ENCODE results near the gene NEMP2.

NEMP2 gene

GRCh38 chr2:190534310-190535120 lies at the start of gene NEMP2:
TSS of gene NEMP2 (minus strand) at chr2:190534722. CDS start at chr2:190534655, 67 bp downstream.
- peak within 1 kb of the TSS; percentile 62 for H3K27ac ChIP-seq
- DNase-seq (ENCODE audit: low read depth, low spot score), result no peak

GRCh38 chr2:190583507-190584337 lies 49.2 kb upstream of the NEMP2 start:
- DNase-seq (ENCODE audit: low read depth, low spot score), result no peak
- peak overlapping the region; percentile 28 for H3K27ac ChIP-seq

- DNase-seq (ENCODE audit: low read depth, low spot score), result no peak
Observed at GRCh38 chr2:190582736-190583506, 48.4 kb upstream of the NEMP2 start.

GRCh38 chr2:190582019-190582418 lies 47.5 kb upstream of the NEMP2 start:
- H3K27ac ChIP-seq, result no peak overlapping the region
- DNase-seq (ENCODE audit: low read depth, low spot score), result no peak

More at GRCh38 chr2:190582736-190583506, 48.4 kb upstream of the NEMP2 start:
- peak overlapping the region; percentile 28 for H3K27ac ChIP-seq

- no peak for DNase-seq (ENCODE audit: low read depth, low spot score)
- H3K27ac ChIP-seq, result peak overlapping the region; percentile 97
Observed at GRCh38 chr2:190579915-190580846, 45.7 kb upstream of the NEMP2 start.

- peak overlapping the region; percentile 97 for H3K27ac ChIP-seq
Observed at GRCh38 chr2:190579058-190579410, 44.5 kb upstream of the NEMP2 start.

GRCh38 chr2:190578158-190579057 lies 43.9 kb upstream of the NEMP2 start:
- DNase-seq (ENCODE audit: low read depth, low spot score), result peak; percentile 73
- peak overlapping the region; percentile 97 for H3K27ac ChIP-seq

More at GRCh38 chr2:190579058-190579410, 44.5 kb upstream of the NEMP2 start:
- no peak for DNase-seq (ENCODE audit: low read depth, low spot score)

- peak overlapping the region; percentile 97 for H3K27ac ChIP-seq
- no peak for DNase-seq (ENCODE audit: low read depth, low spot score)
Observed at GRCh38 chr2:190576573-190576972, 42.1 kb upstream of the NEMP2 start.

- no peak overlapping the region for H3K27ac ChIP-seq
- DNase-seq (ENCODE audit: low read depth, low spot score), result no peak
Observed at GRCh38 chr2:190575263-190575662, 40.7 kb upstream of the NEMP2 start.

- peak overlapping the region; percentile 84 for H3K27ac ChIP-seq
- no peak for DNase-seq (ENCODE audit: low read depth, low spot score)
Observed at GRCh38 chr2:190574169-190574568, 39.6 kb upstream of the NEMP2 start.

GRCh38 chr2:190572246-190572645 lies 37.7 kb upstream of the NEMP2 start:
- DNase-seq (ENCODE audit: low read depth, low spot score), result no peak
- H3K27ac ChIP-seq, result peak overlapping the region; percentile 84

GRCh38 chr2:190571686-190572085 lies 37.2 kb upstream of the NEMP2 start:
- peak; percentile 41 for DNase-seq (ENCODE audit: low read depth, low spot score)
- peak overlapping the region; percentile 84 for H3K27ac ChIP-seq

- H3K27ac ChIP-seq, result peak overlapping the region; percentile 84
- no peak for DNase-seq (ENCODE audit: low read depth, low spot score)
Observed at GRCh38 chr2:190570871-190571270, 36.3 kb upstream of the NEMP2 start.

GRCh38 chr2:190569994-190570755 lies 35.7 kb upstream of the NEMP2 start:
- no peak for DNase-seq (ENCODE audit: low read depth, low spot score)

GRCh38 chr2:190564838-190565237 lies 30.3 kb upstream of the NEMP2 start:
- no peak for DNase-seq (ENCODE audit: low read depth, low spot score)
- no peak overlapping the region for H3K27ac ChIP-seq

More at GRCh38 chr2:190569994-190570755, 35.7 kb upstream of the NEMP2 start:
- H3K27ac ChIP-seq, result peak overlapping the region; percentile 84

GRCh38 chr2:190563646-190564045 lies 29.1 kb upstream of the NEMP2 start:
- no peak for DNase-seq (ENCODE audit: low read depth, low spot score)
- H3K27ac ChIP-seq, result no peak overlapping the region

- DNase-seq (ENCODE audit: low read depth, low spot score), result no peak
- H3K27ac ChIP-seq, result no peak overlapping the region
Observed at GRCh38 chr2:190563109-190563508, 28.6 kb upstream of the NEMP2 start.

- H3K27ac ChIP-seq, result no peak overlapping the region
Observed at GRCh38 chr2:190562121-190562520, 27.6 kb upstream of the NEMP2 start.

More at GRCh38 chr2:190562121-190562520, 27.6 kb upstream of the NEMP2 start:
- DNase-seq (ENCODE audit: low read depth, low spot score), result no peak

Data from epithelial cell of prostate (primary cell).